ENCODE results near the gene CACNA2D1.

DNA sequence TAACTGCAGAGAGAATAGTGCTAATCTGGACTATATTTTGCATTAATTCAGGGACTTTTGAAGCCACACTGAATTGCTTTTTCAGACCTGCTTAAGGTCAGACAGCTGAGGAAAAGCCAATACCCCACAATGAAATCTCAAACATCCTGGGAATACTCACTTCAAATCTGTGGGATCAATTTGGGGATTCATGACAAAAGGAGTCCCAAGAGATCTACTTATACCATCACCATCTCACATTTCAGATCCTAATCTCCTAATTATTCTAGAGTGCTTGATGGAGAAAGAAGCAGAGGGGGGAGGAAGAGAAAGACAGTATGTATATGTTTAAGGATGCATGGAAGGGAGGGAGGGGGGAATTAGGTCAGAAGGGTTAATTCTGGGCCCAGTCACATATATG is 202.2 kb downstream of the CACNA2D1 start:
- no peak for TF ChIP-seq KDM5A (IDR thresholded peaks at IDR 0.05)
- TF ChIP-seq RCOR1 (IDR thresholded peaks at IDR 0.05; ENCODE audit: low read depth, low read length), result no peak
